HL-60 (cell line): ENCODE data around the gene IRF7.

Experiments used
- DNase-seq, 2 experiments: peaks; one replicate each; pipeline ENCODE4 v3.0.0-alpha.2; 2010 to 2020; ENCODE audit warnings: low read depth in 1 of 2, low spot score in 1 of 2
- H3K27ac ChIP-seq: fragments of 250-450 bp; sonication (Bioruptor Pico); replicated peaks from 2 replicates; pipeline ENCODE4 v1.5.1; 2020; ENCODE audit warnings: mild to moderate bottlenecking, moderate library complexity
- H3K27me3 ChIP-seq: fragments of 250-450 bp; sonication (Bioruptor Pico); 2 replicates; pipeline ENCODE4 v1.5.1; 2021; ENCODE audit warnings: mild to moderate bottlenecking, moderate library complexity; ENCODE audit not compliant: insufficient read depth, poor library complexity, severe bottlenecking
- H3K4me3 ChIP-seq: replicated peaks from 2 replicates; pipeline ENCODE4 v1.5.1; 2011; ENCODE audit warnings: mild to moderate bottlenecking, control low read depth, low read length; ENCODE audit not compliant: insufficient read depth
- GABPA ChIP-seq: IDR thresholded peaks from 2 replicates; pipeline ENCODE4 v1.6.1; 2012; ENCODE audit warnings: low read depth
- POLR2AphosphoS5 ChIP-seq: IDR thresholded peaks from 2 replicates; pipeline ENCODE4 v1.6.1; 2012; ENCODE audit warnings: low read depth
- SPI1 ChIP-seq: IDR thresholded peaks from 2 replicates; pipeline ENCODE4 v1.6.1; 2012; ENCODE audit warnings: low read depth, mild to moderate bottlenecking, borderline replicate concordance
- TF ChIP-seq, protein P1 (sequence below): IDR thresholded peaks from one replicate; pipeline ENCODE4 v1.5.1; 2011; ENCODE audit warnings: low read length, control low read depth, inconsistent platforms; ENCODE audit not compliant: insufficient read depth
- TF ChIP-seq, protein P2 (sequence below): IDR thresholded peaks from 2 replicates; pipeline ENCODE4 v1.6.1; 2012; ENCODE audit warnings: low read depth; ENCODE audit not compliant: insufficient replicate concordance

The IRF7 gene

DNA sequence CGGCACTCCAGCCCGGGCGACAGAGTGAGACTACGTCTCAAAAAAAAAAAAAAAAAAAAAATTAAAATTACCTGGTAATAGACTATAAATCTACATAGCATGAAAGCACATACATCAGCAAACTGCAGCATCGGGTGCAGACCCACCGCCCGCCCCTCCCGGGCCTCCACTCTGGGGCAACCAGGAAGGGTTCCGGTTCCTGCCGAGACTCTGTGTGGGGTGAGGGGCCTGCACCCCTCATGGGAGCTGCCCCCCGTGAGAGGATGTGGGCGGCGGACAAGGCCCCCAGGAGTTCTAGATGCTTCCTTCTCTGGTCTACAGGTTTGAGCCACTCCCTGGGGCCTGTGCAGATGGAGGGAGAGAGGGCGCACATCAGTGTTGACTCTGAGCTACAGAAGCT lies 30.5 kb upstream of the IRF7 start:
- H3K27ac ChIP-seq, result no peak overlapping the region
- TF ChIP-seq, protein P1, sequence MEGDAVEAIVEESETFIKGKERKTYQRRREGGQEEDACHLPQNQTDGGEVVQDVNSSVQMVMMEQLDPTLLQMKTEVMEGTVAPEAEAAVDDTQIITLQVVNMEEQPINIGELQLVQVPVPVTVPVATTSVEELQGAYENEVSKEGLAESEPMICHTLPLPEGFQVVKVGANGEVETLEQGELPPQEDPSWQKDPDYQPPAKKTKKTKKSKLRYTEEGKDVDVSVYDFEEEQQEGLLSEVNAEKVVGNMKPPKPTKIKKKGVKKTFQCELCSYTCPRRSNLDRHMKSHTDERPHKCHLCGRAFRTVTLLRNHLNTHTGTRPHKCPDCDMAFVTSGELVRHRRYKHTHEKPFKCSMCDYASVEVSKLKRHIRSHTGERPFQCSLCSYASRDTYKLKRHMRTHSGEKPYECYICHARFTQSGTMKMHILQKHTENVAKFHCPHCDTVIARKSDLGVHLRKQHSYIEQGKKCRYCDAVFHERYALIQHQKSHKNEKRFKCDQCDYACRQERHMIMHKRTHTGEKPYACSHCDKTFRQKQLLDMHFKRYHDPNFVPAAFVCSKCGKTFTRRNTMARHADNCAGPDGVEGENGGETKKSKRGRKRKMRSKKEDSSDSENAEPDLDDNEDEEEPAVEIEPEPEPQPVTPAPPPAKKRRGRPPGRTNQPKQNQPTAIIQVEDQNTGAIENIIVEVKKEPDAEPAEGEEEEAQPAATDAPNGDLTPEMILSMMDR, result no peak
- TF ChIP-seq POLR2AphosphoS5 (no peak), SPI1 (no peak), GABPA (no peak)
- TF ChIP-seq, protein P2, sequence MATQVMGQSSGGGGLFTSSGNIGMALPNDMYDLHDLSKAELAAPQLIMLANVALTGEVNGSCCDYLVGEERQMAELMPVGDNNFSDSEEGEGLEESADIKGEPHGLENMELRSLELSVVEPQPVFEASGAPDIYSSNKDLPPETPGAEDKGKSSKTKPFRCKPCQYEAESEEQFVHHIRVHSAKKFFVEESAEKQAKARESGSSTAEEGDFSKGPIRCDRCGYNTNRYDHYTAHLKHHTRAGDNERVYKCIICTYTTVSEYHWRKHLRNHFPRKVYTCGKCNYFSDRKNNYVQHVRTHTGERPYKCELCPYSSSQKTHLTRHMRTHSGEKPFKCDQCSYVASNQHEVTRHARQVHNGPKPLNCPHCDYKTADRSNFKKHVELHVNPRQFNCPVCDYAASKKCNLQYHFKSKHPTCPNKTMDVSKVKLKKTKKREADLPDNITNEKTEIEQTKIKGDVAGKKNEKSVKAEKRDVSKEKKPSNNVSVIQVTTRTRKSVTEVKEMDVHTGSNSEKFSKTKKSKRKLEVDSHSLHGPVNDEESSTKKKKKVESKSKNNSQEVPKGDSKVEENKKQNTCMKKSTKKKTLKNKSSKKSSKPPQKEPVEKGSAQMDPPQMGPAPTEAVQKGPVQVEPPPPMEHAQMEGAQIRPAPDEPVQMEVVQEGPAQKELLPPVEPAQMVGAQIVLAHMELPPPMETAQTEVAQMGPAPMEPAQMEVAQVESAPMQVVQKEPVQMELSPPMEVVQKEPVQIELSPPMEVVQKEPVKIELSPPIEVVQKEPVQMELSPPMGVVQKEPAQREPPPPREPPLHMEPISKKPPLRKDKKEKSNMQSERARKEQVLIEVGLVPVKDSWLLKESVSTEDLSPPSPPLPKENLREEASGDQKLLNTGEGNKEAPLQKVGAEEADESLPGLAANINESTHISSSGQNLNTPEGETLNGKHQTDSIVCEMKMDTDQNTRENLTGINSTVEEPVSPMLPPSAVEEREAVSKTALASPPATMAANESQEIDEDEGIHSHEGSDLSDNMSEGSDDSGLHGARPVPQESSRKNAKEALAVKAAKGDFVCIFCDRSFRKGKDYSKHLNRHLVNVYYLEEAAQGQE, result no peak
- H3K27me3 ChIP-seq, result no peaks in the 10 kb centered on the region
- no peak overlapping the region for H3K4me3 ChIP-seq
- DNase-seq, result no peak

DNA sequence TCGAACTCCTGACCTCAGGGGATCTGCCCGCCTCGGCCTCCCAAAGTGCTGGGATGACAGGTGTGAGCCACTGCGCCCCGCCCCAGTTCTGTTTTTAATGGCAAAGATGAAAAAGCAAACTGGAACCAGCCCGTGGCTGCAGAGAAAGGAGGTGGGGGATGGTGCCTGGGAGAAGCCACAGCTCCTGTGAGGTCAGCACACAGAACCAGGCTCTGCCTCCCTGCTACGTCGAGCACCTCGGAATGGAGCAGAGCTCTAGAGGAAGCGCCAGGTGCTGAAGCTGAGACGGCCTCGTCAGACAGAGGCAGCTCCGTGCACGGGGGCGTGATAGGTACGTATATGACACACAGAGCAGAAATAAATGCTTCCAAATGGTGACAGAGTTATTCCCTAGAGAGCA lies 29.8 kb upstream of the IRF7 start:
- no peak for TF ChIP-seq SPI1
- no peak for TF ChIP-seq GABPA
- TF ChIP-seq, protein P2, result no peak
- no peak; the same call in 1 of the 2 replicates for TF ChIP-seq POLR2AphosphoS5
- TF ChIP-seq, protein P1, result no peak
- H3K27me3 ChIP-seq, result no peaks in the 10 kb centered on the region
- H3K4me3 ChIP-seq, result no peak overlapping the region
- no peak overlapping the region for H3K27ac ChIP-seq
- no peak for DNase-seq

DNA sequence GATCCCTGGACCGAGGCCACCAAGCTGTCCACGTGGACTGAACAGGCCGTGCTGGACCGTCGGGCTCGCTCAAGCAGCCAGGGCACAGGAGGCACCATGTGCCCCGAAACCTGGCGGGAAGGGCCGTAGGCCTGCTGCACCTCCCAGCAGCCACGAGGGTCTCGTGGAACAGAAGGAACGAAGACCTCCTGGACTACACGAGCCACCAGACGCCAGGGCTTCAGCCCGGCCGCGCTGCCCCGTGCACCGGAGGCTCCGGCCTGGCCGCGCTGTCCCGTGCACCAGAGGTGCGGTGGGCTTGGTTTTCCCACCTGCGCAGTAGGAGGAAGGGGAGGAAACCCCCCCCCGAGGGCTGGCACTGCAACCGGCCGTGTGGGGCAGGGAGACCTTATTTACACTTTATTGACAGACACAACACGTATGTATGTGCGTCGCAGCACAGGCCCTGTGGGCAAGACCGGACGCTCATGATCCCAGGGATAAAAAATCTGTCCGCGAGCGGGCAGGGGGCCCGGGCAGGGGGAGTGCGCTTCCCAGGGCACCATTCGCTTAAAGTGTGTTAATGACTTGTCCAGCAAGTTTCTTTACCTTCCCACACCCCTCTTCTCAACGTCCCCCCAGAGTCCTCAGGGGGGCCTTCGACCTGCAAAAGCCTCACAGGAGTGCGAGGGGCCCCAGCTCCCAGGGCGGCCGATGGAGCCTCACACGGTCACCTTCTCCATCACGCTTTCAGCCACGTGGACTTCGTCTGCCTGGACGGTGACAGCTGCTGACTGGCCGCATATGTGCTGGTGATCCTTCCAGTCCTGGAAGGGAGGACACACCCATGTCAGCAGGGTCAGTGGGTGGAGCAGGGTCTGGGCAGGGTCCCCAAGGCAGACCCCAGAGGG lies 28.3 kb upstream of the IRF7 start:
- Histone ChIP-seq H3K27me3 (no peaks in the 10 kb centered on the region), H3K4me3 (no peak overlapping the region), H3K27ac (no peak overlapping the region)
- no peak for TF ChIP-seq GABPA
- TF ChIP-seq POLR2AphosphoS5, result peak; percentile 19; the same call in 1 of the 2 replicates
- DNase-seq, result no peak

DNA sequence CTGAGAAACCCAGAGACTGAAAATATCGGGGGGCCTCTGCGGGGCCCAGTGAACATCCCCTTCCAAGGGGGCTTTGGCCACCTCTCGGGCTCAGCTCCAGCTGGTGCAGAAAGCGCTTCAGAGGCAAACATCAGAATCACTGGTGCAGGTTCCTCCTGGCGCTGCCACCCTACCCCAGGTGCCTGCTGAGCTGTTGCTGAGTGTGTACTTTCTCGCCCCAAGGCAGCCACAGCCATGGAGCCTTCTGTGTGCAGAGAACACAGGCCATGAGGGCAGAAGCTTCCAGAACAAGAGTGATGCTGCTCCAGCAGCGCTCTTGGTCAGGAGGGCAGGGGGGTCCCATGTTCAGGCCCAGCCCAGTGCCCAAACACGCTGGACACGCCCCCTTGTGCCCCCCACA lies 27.6 kb upstream of the IRF7 start:
- DNase-seq, result no peak
- H3K27ac ChIP-seq, result no peak overlapping the region
- TF ChIP-seq SPI1, result no peak
- no peaks in the 10 kb centered on the region for H3K27me3 ChIP-seq
- no peak overlapping the region for H3K4me3 ChIP-seq
